ENCODE data around the gene PPP2R5E.

PPP2R5E gene

GRCh38 chr14:63474111-63474510 is 69.1 kb downstream of the PPP2R5E start:
- no peak overlapping the region for H3K4me3 ChIP-seq (ENCODE audit: low read depth, low read length)

GRCh38 chr14:63472986-63473788 is 70.0 kb downstream of the PPP2R5E start:
- no peak overlapping the region for H3K4me3 ChIP-seq (ENCODE audit: low read depth, low read length)

- no peak overlapping the region for H3K4me3 ChIP-seq (ENCODE audit: low read depth, low read length)
Observed at GRCh38 chr14:63470962-63471793, 72.0 kb downstream of the PPP2R5E start.

- no peak overlapping the region for H3K4me3 ChIP-seq (ENCODE audit: low read depth, low read length)
Observed at GRCh38 chr14:63468294-63468693, 74.9 kb downstream of the PPP2R5E start.

GRCh38 chr14:63467440-63468072 is 75.6 kb downstream of the PPP2R5E start:
- H3K4me3 ChIP-seq (ENCODE audit: low read depth, low read length): no peak overlapping the region

- H3K4me3 ChIP-seq (ENCODE audit: low read depth, low read length): no peak overlapping the region
Observed at GRCh38 chr14:63465347-63465746, 77.8 kb downstream of the PPP2R5E start.

- no peak overlapping the region for H3K4me3 ChIP-seq (ENCODE audit: low read depth, low read length)
Observed at GRCh38 chr14:63460680-63461369, 82.4 kb downstream of the PPP2R5E start.

- no peak overlapping the region for H3K4me3 ChIP-seq (ENCODE audit: low read depth, low read length)
Observed at GRCh38 chr14:63459738-63460137, 83.4 kb downstream of the PPP2R5E start.

GRCh38 chr14:63457498-63457897 is 85.7 kb downstream of the PPP2R5E start:
- H3K4me3 ChIP-seq (ENCODE audit: low read depth, low read length): no peak overlapping the region

- no peak overlapping the region for H3K4me3 ChIP-seq (ENCODE audit: low read depth, low read length)
Observed at GRCh38 chr14:63454863-63455622, 88.1 kb downstream of the PPP2R5E start.

GRCh38 chr14:63454436-63454835 is 88.7 kb downstream of the PPP2R5E start:
- H3K4me3 ChIP-seq (ENCODE audit: low read depth, low read length): no peak overlapping the region

- no peak overlapping the region for H3K4me3 ChIP-seq (ENCODE audit: low read depth, low read length)
Observed at GRCh38 chr14:63453443-63453936, 89.7 kb downstream of the PPP2R5E start.

- H3K4me3 ChIP-seq (ENCODE audit: low read depth, low read length): no peak overlapping the region
Observed at GRCh38 chr14:63452796-63453195, 90.4 kb downstream of the PPP2R5E start.

GRCh38 chr14:63448841-63449240 is 94.3 kb downstream of the PPP2R5E start:
- H3K4me3 ChIP-seq (ENCODE audit: low read depth, low read length): no peak overlapping the region

- H3K4me3 ChIP-seq (ENCODE audit: low read depth, low read length): no peak overlapping the region
Observed at GRCh38 chr14:63444588-63444987, 98.6 kb downstream of the PPP2R5E start.

GRCh38 chr14:63443988-63444387 is 99.2 kb downstream of the PPP2R5E start:
- no peak overlapping the region for H3K4me3 ChIP-seq (ENCODE audit: low read depth, low read length)

GRCh38 chr14:63443361-63443760 is 99.8 kb downstream of the PPP2R5E start:
- H3K4me3 ChIP-seq (ENCODE audit: low read depth, low read length): no peak overlapping the region

GRCh38 chr14:63438065-63438757 is 105.0 kb downstream of the PPP2R5E start:
- H3K4me3 ChIP-seq (ENCODE audit: low read depth, low read length): no peak overlapping the region

GRCh38 chr14:63436286-63437098 is 106.7 kb downstream of the PPP2R5E start:
- no peak overlapping the region for H3K4me3 ChIP-seq (ENCODE audit: low read depth, low read length)
